Gastroesophageal sphincter (tissue), 3 donors: Measurements from ENCODE around the gene ANXA2.

Source experiments
- CTCF ChIP-seq, 4 experiments: fragments of 200-600 bp in 2 of 4; fragments of 450-650 bp in 2 of 4; sonication (generic) in 1 of 4; IDR thresholded peaks; one replicate each; pipeline ENCODE4 v1.5.1; 2017 to 2019; ENCODE audit warnings: antibody characterized with exemption in 4 of 4, mild to moderate bottlenecking in 2 of 4, moderate library complexity in 2 of 4
- EP300 ChIP-seq: sonication (generic); formaldehyde crosslinking; IDR thresholded peaks from one replicate; pipeline ENCODE4 v1.6.1; 2017; ENCODE audit warnings: antibody characterized with exemption, mild to moderate bottlenecking
- POLR2AphosphoS5 ChIP-seq: sonication (generic); formaldehyde crosslinking; IDR thresholded peaks from one replicate; pipeline ENCODE4 v1.6.1; 2017; ENCODE audit warnings: antibody characterized with exemption

- TF ChIP-seq CTCF (IDR thresholded peaks at IDR 0.05) (no peak), EP300 (no peak), POLR2AphosphoS5 (no peak)
These were observed 27.0 kb downstream of the ANXA2 start for GRCh38 chr15:60370869-60371136.
